Testis (tissue), 2 donors: Measurements from ENCODE around the gene TTC39B.

Experiments used
- CTCF ChIP-seq, 3 experiments: fragments of 450-650 bp in 2 of 3; fragments of 200-600 bp in 1 of 3; sonication (generic) in 1 of 3; IDR thresholded peaks; one replicate each; pipeline ENCODE4 v1.5.1; 2016 to 2019; ENCODE audit warnings: antibody characterized with exemption in 3 of 3, mild to moderate bottlenecking in 2 of 3, moderate library complexity in 1 of 3
- POLR2A ChIP-seq: fragments of 450-650 bp; IDR thresholded peaks from one replicate; pipeline ENCODE4 v1.6.1; 2017; ENCODE audit warnings: antibody characterized with exemption, mild to moderate bottlenecking, moderate library complexity

DNA sequence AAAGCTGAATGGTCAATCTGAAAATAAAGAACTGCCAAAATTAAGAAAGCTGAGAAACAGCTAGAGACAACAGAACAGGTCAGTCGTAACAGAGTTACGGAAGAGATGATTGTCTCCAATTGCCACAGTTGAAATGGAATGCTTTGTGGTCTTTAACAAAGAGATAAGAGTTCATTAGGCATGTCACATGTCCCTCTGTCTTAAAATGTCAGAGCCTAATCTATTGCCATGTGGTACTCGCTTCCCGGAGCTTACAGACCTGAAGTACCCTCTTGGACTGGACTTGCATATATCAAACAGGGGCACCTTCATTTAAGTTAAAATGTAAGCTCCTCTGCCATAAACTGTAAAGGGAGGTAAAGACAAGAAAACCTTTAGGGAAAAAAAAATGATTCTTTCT is 19.7 kb downstream of the TTC39B start:
- TF ChIP-seq CTCF (IDR thresholded peaks at IDR 0.05) (no peak), POLR2A (no peak)
